IMR-90 (cell line): Measurements from ENCODE around the gene ATP2B2. TPM values are rescaled to one million over a fixed set of nuclear protein-coding genes. Genes with fewer than 3 reads are reported as not detected.
A peak's percentile ranks its signal among the peaks of the same experiment; 100 is the strongest.

ENCODE experiments used
- ATAC-seq: fragments of 200-7000 bp; cut with Tn5 transposase; 2 replicates; pipeline ENCODE4 v1.9.1; 2020; ENCODE audit warnings: low read depth, mild to moderate bottlenecking, moderate library complexity
- BruUV-seq: library from RNA; stranded (reverse); fragments of 400-500 nt; replicated peaks from 2 replicates; lab custom pipeline; 2021; lab: Mats Ljungman, UMichigan
- CTCF ChIA-PET: fragments of 300-600 bp; formaldehyde crosslinking; extraction: SDS; loops from one replicate; lab custom pipeline; 2021; ENCODE audit warnings: antibody characterized with exemption; lab: Yijun Ruan, JAX
- POLR2A ChIA-PET: fragments of 300-600 bp; sonication (Branson Sonifier 250); formaldehyde crosslinking; loops from one replicate; lab custom pipeline; 2022; ENCODE audit warnings: antibody characterized with exemption; ENCODE audit not compliant: unreplicated experiment; lab: Charles Lee
- DNase-seq: peaks from one replicate; pipeline ENCODE4 v3.0.0; 2013
- H2AFZ ChIP-seq: replicated peaks from 2 replicates; pipeline ENCODE3; 2013; ENCODE audit warnings: low read length, mild to moderate bottlenecking; ENCODE audit not compliant: poor library complexity
- H2AK5ac ChIP-seq: 2 replicates; pipeline ENCODE4 v1.6.1; 2013; ENCODE audit warnings: low read depth, low read length, inconsistent platforms
- H2AK9ac ChIP-seq: replicated peaks from 2 replicates; pipeline ENCODE3; 2013; ENCODE audit warnings: mild to moderate bottlenecking, low read depth, low read length, moderate library complexity; ENCODE audit not compliant: poor library complexity
- H2BK120ac ChIP-seq: 2 replicates; pipeline ENCODE4 v1.6.1; 2013; ENCODE audit warnings: low read depth, low read length, inconsistent platforms
- H2BK15ac ChIP-seq: 3 replicates; pipeline ENCODE4 v1.6.1; 2013; ENCODE audit warnings: low read depth, low read length, inconsistent platforms
- H2BK20ac ChIP-seq: 2 replicates; pipeline ENCODE4 v1.6.1; 2013; ENCODE audit warnings: low read depth, mild to moderate bottlenecking, inconsistent platforms, low read length, moderate library complexity
- H2BK5ac ChIP-seq: 2 replicates; pipeline ENCODE4 v1.6.1; 2013; ENCODE audit warnings: mild to moderate bottlenecking, low read depth, low read length, inconsistent platforms; ENCODE audit not compliant: poor library complexity, severe bottlenecking
- H3K14ac ChIP-seq: replicated peaks from 2 replicates; pipeline ENCODE4 v1.6.1; 2013; ENCODE audit warnings: low read depth, low read length, inconsistent platforms
- H3K18ac ChIP-seq: 2 replicates; pipeline ENCODE4 v1.6.1; 2013; ENCODE audit warnings: low read depth, low read length, control low read depth
- H3K23ac ChIP-seq: 2 replicates; pipeline ENCODE4 v1.6.1; 2013; ENCODE audit warnings: low read depth, low read length, inconsistent platforms
- H3K27ac ChIP-seq: 2 replicates; pipeline ENCODE4 v1.5.1; 2013; ENCODE audit warnings: mild to moderate bottlenecking, control low read depth, low read length; ENCODE audit not compliant: insufficient read depth
- H3K27me3 ChIP-seq: 2 replicates; pipeline ENCODE4 v1.6.1; 2013; ENCODE audit warnings: low read length; ENCODE audit not compliant: control insufficient read depth, insufficient read depth
- H3K36me3 ChIP-seq: 2 replicates; pipeline ENCODE4 v1.6.1; 2013; ENCODE audit warnings: low read length, mixed read lengths; ENCODE audit not compliant: control insufficient read depth, insufficient read depth
- H3K4ac ChIP-seq: 2 replicates; pipeline ENCODE4 v1.6.1; 2013; ENCODE audit warnings: low read depth, low read length, inconsistent platforms
- H3K4me1 ChIP-seq: 2 replicates; pipeline ENCODE4 v1.6.1; 2013; ENCODE audit warnings: low read length, mixed read lengths; ENCODE audit not compliant: control insufficient read depth, insufficient read depth
- H3K4me2 ChIP-seq: 2 replicates; pipeline ENCODE4 v1.6.1; 2013; ENCODE audit warnings: low read depth, mild to moderate bottlenecking, control low read depth, low read length, moderate library complexity
- H3K4me3 ChIP-seq: 2 replicates; pipeline ENCODE4 v1.5.1; 2013; ENCODE audit warnings: low read depth, mild to moderate bottlenecking, control low read depth, low read length, moderate library complexity; ENCODE audit not compliant: insufficient read depth
- H3K56ac ChIP-seq: 2 replicates; pipeline ENCODE4 v1.6.1; 2013; ENCODE audit warnings: low read length, inconsistent platforms; ENCODE audit not compliant: insufficient read depth; ENCODE audit errors: extremely low read depth
- H3K79me1 ChIP-seq, 2 experiments: 2 replicates each; pipeline ENCODE4 v1.6.1; 2013; ENCODE audit warnings: low read length in 2 of 2, inconsistent platforms in 1 of 2, low read depth in 1 of 2
- H3K9ac ChIP-seq: 2 replicates; pipeline ENCODE4 v1.6.1; 2013; ENCODE audit warnings: low read depth, low read length, control low read depth
- H3K9me1 ChIP-seq: 2 replicates; pipeline ENCODE4 v1.6.1; 2013; ENCODE audit warnings: low read length, inconsistent platforms; ENCODE audit not compliant: insufficient read depth
- H3K9me3 ChIP-seq: 2 replicates; pipeline ENCODE4 v1.6.1; 2013; ENCODE audit warnings: low read length; ENCODE audit not compliant: control insufficient read depth, insufficient read depth
- H4K20me1 ChIP-seq: 2 replicates; pipeline ENCODE4 v1.6.1; 2013; ENCODE audit warnings: low read length, inconsistent platforms; ENCODE audit not compliant: insufficient read depth
- H4K5ac ChIP-seq: 2 replicates; pipeline ENCODE4 v1.6.1; 2013; ENCODE audit warnings: mild to moderate bottlenecking, low read depth, low read length, control low read depth
- H4K8ac ChIP-seq, 2 experiments: 2 replicates each; pipeline ENCODE4 v1.6.1; 2013; ENCODE audit warnings: low read depth in 2 of 2, low read length in 2 of 2, control low read depth in 1 of 2, inconsistent platforms in 1 of 2
- H4K91ac ChIP-seq: 2 replicates; pipeline ENCODE4 v1.6.1; 2013; ENCODE audit warnings: low read depth, low read length, inconsistent platforms; ENCODE audit not compliant: insufficient read depth
- BHLHE40 ChIP-seq: fragments of 150-350 bp; IDR thresholded peaks from 2 replicates; pipeline ENCODE4 v1.6.1; 2016; ENCODE audit warnings: mild to moderate bottlenecking, low read depth, low read length
- CEBPB ChIP-seq: IDR thresholded peaks from 2 replicates; pipeline ENCODE4 v1.6.1; 2012; ENCODE audit warnings: low read depth, low read length, improper control_type of control experiment
- CHD1 ChIP-seq: IDR thresholded peaks from 2 replicates; pipeline ENCODE4 v1.6.1; 2012; ENCODE audit warnings: low read depth, low read length, improper control_type of control experiment
- CTCF ChIP-seq: conservative IDR thresholded peaks from 2 replicates; pipeline ENCODE4 v1.5.1; 2012; ENCODE audit warnings: mild to moderate bottlenecking, low read depth, low read length, improper control_type of control experiment
- ELK1 ChIP-seq: fragments of 150-350 bp; IDR thresholded peaks from 2 replicates; pipeline ENCODE4 v1.6.1; 2016; ENCODE audit warnings: low read depth, mild to moderate bottlenecking, low read length, moderate library complexity, borderline replicate concordance
- FOS ChIP-seq: fragments of 150-350 bp; IDR thresholded peaks from 2 replicates; pipeline ENCODE4 v1.6.1; 2016; ENCODE audit warnings: low read depth, low read length
- NFE2L2 ChIP-seq: fragments of 150-350 bp; IDR thresholded peaks from 2 replicates; pipeline ENCODE4 v1.6.1; 2016; ENCODE audit warnings: low read depth, mild to moderate bottlenecking, low read length
- RFX5 ChIP-seq: IDR thresholded peaks from 2 replicates; pipeline ENCODE4 v1.8.0; 2012; ENCODE audit warnings: low read depth, mild to moderate bottlenecking, low read length, moderate library complexity
- SMC3 ChIP-seq: fragments of 150-350 bp; IDR thresholded peaks from 2 replicates; pipeline ENCODE4 v1.6.1; 2016; ENCODE audit warnings: low read depth, mild to moderate bottlenecking, antibody characterized with exemption, low read length, moderate library complexity
- WGBS, 2 experiments: methylation state at CpG; one replicate each; pipeline versions ENCODE4 v1.1.5 to v1.1.7; 2013; ENCODE audit warnings: missing lambda C conversion rate in 2 of 2; ENCODE audit not compliant: insufficient read length in 1 of 2; ENCODE audit errors: extremely low coverage in 2 of 2; 5-methylcytosine and 5-hydroxymethylcytosine counted together
- dilution Hi-C: fragments of 300-500 bp; cut with HindIII; formaldehyde crosslinking; loops from one replicate; pipeline ENCODE4 v1.14.3; 2018; ENCODE audit warnings: low sequenced_read_pairs; ENCODE audit not compliant: unreplicated experiment
- in situ Hi-C: fragments of 300-500 bp; cut with MboI; formaldehyde crosslinking; loops from 3 replicates; pipeline ENCODE4 v1.14.3; 2019; ENCODE audit warnings: low sequenced_read_pairs, inconsistent platforms, mixed read lengths
- intact Hi-C: fragments of 100-400 bp; cut with micrococcal nuclease; formaldehyde crosslinking; loops from 2 replicates; pipeline ENCODE4 v1.10.0; 2022
- polyA plus RNA-seq, 3 experiments: library from polyadenylated mRNA; depleted of rRNA; stranded (reverse); fragments of >200 nt; gene quantifications; 2 replicates each; pipeline ENCODE4 v1.2.3, GENCODE V29; 2012; ENCODE audit warnings: low replicate concordance in 1 of 3
- total RNA-seq: library from RNA; depleted of rRNA; stranded (reverse); fragments of >200 nt; gene quantifications from 2 replicates; pipeline ENCODE4 v1.2.3, GENCODE V29; 2012

ATP2B2 gene
- total and polyA plus RNA-seq, 2 of the 4 experiments (the other 2 are of a cell fraction): under 0.01 to 0.02 TPM

- Histone ChIP-seq H4K5ac (no peak overlapping the region), H3K18ac (no peak overlapping the region), H3K9ac (no peak overlapping the region), H3K14ac (no peak overlapping the region), H3K4me1 (no peaks in the 10 kb centered on the region), H3K4me2 (no peak overlapping the region), H3K23ac (no peak overlapping the region), H3K27ac (no peak overlapping the region), H2BK15ac (no peak overlapping the region), H4K20me1 (no peaks in the 10 kb centered on the region), H3K79me1 (peaks cover 0 to 4% of the 10 kb centered on the region in 2 experiments; a peak in 2 of 4 replicates), H4K8ac (no peak overlapping the region), H2AFZ (no peak overlapping the region), H3K27me3 (no peaks in the 10 kb centered on the region), H2BK20ac (no peak overlapping the region), H2AK5ac (no peak overlapping the region), H2BK5ac (no peak overlapping the region), H4K91ac (no peak overlapping the region), H3K4me3 (no peak overlapping the region), H3K9me1 (peaks cover 3% of the 10 kb centered on the region; the same call in 1 of the 2 replicates), H3K56ac (no peak overlapping the region), H3K9me3 (no peaks in the 10 kb centered on the region), H3K36me3 (peaks cover 28% of the 10 kb centered on the region), H2AK9ac (no peak overlapping the region), H3K4ac (no peak overlapping the region), H2BK120ac (no peak overlapping the region)
- in situ Hi-C loops (no loop called here), dilution Hi-C loops (no loop called here), intact Hi-C loops (loop anchor here (10.0 kb wide), 1 partner anchor 441 kb away; the partner anchor contains the start of gene RPUSD3)
- POLR2A ChIA-PET: no interaction called here
- CTCF ChIA-PET: interaction anchor here (0.5 to 1.0 kb wide), 2 partner anchors 22 to 1583 kb away, joined by 3 read pairs; no protein-coding TSS in a partner anchor
- TF ChIP-seq NFE2L2 (no peak), RFX5 (no peak), SMC3 (no peak), CHD1 (no peak), FOS (no peak), CEBPB (no peak), ELK1 (no peak), BHLHE40 (no peak), CTCF (no peak)
- ATAC-seq: no peak
- WGBS, 2 experiments: 97% methylated on average over 5 of the region's 12 CpGs; no CpG with 5 or more reads in 1 of the 2 experiments
- peak; percentile 17 for DNase-seq
- BruUV-seq: no TSS peak
These were observed 219.9 kb downstream of the ATP2B2 start for GRCh38 chr3:10285272-10286132.
